Activated gamma-delta T cell treated with anti-CD3 and anti-CD28 coated beads, Interleukin-2, amount 50 U/mL, for 16 hours (primary cell): ENCODE measurements around the gene DUS1L.

Experiments used
- DNase-seq: peaks from one replicate; pipeline ENCODE4 v3.0.0-alpha.2; 2020; ENCODE audit warnings: low read depth

DUS1L gene

GRCh38 chr17:82012640-82013295 lies 52.8 kb downstream of the DUS1L start:
- no peak for DNase-seq

GRCh38 chr17:82012261-82012639 lies 53.4 kb downstream of the DUS1L start:
- DNase-seq, result no peak

GRCh38 chr17:82011617-82012187 lies 53.9 kb downstream of the DUS1L start:
- no peak for DNase-seq

- no peak for DNase-seq
These were observed 54.8 kb downstream of the DUS1L start for GRCh38 chr17:82010575-82011525.

GRCh38 chr17:82009413-82009812 lies 56.2 kb downstream of the DUS1L start:
- DNase-seq, result no peak

GRCh38 chr17:82008941-82009405 lies 56.6 kb downstream of the DUS1L start:
- DNase-seq, result no peak

GRCh38 chr17:82008258-82008940 lies 57.2 kb downstream of the DUS1L start:
- DNase-seq, result no peak
